DOHH2 (cell line): ENCODE data around the gene SLCO2A1.

ENCODE experiments used
- CTCF ChIP-seq: fragments of 200-600 bp; sonication (generic); IDR thresholded peaks from one replicate; pipeline ENCODE4 v1.5.1; 2014; ENCODE audit warnings: antibody characterized with exemption, mild to moderate bottlenecking, low read depth, low read length; ENCODE audit not compliant: poor library complexity, severe bottlenecking
- EZH2phosphoT487 ChIP-seq: fragments of 200-600 bp; sonication (generic); IDR thresholded peaks from 2 replicates; pipeline ENCODE4 v1.6.1; 2017; ENCODE audit warnings: borderline replicate concordance, mild to moderate bottlenecking, antibody characterized with exemption, low read length, moderate library complexity, mixed read lengths

- TF ChIP-seq CTCF: no peak
- no peak for TF ChIP-seq EZH2phosphoT487
Measured at GRCh38 chr3:134039161-134039862, 9.6 kb upstream of the SLCO2A1 start.
